HL-60 (cell line): ENCODE measurements around the gene FGD3.

Experiments
- DNase-seq, 2 experiments: peaks; one replicate each; pipeline ENCODE4 v3.0.0-alpha.2; 2010 to 2020; ENCODE audit warnings: low read depth in 1 of 2, low spot score in 1 of 2
- H3K27ac ChIP-seq: fragments of 250-450 bp; sonication (Bioruptor Pico); replicated peaks from 2 replicates; pipeline ENCODE4 v1.5.1; 2020; ENCODE audit warnings: mild to moderate bottlenecking, moderate library complexity
- H3K27me3 ChIP-seq: fragments of 250-450 bp; sonication (Bioruptor Pico); 2 replicates; pipeline ENCODE4 v1.5.1; 2021; ENCODE audit warnings: mild to moderate bottlenecking, moderate library complexity; ENCODE audit not compliant: insufficient read depth, poor library complexity, severe bottlenecking
- H3K4me3 ChIP-seq: replicated peaks from 2 replicates; pipeline ENCODE4 v1.5.1; 2011; ENCODE audit warnings: mild to moderate bottlenecking, control low read depth, low read length; ENCODE audit not compliant: insufficient read depth
- CTCF ChIP-seq: IDR thresholded peaks from one replicate; pipeline ENCODE4 v1.5.1; 2011; ENCODE audit warnings: low read length, control low read depth, inconsistent platforms; ENCODE audit not compliant: insufficient read depth
- GABPA ChIP-seq: IDR thresholded peaks from 2 replicates; pipeline ENCODE4 v1.6.1; 2012; ENCODE audit warnings: low read depth
- POLR2AphosphoS5 ChIP-seq: IDR thresholded peaks from 2 replicates; pipeline ENCODE4 v1.6.1; 2012; ENCODE audit warnings: low read depth
- REST ChIP-seq: IDR thresholded peaks from 2 replicates; pipeline ENCODE4 v1.6.1; 2012; ENCODE audit warnings: low read depth; ENCODE audit not compliant: insufficient replicate concordance
- SPI1 ChIP-seq: IDR thresholded peaks from 2 replicates; pipeline ENCODE4 v1.6.1; 2012; ENCODE audit warnings: low read depth, mild to moderate bottlenecking, borderline replicate concordance

FGD3 gene

GRCh38 chr9:92977279-92977678 lies 30.0 kb downstream of the FGD3 start:
- no peak for DNase-seq
- TF ChIP-seq CTCF, result no peak
- no peak for TF ChIP-seq SPI1
- no peak for TF ChIP-seq REST
- TF ChIP-seq POLR2AphosphoS5, result no peak
- no peak for TF ChIP-seq GABPA
- no peak overlapping the region for H3K27ac ChIP-seq
- no peak overlapping the region for H3K4me3 ChIP-seq
- H3K27me3 ChIP-seq, result no peaks in the 10 kb centered on the region

GRCh38 chr9:92978345-92978875 lies 31.1 kb downstream of the FGD3 start:
- Histone ChIP-seq H3K27me3 (no peaks in the 10 kb centered on the region), H3K4me3 (no peak overlapping the region), H3K27ac (no peak overlapping the region)
- no peak for DNase-seq
- TF ChIP-seq SPI1, result no peak
- no peak for TF ChIP-seq GABPA
- no peak for TF ChIP-seq REST
- no peak for TF ChIP-seq POLR2AphosphoS5
- TF ChIP-seq CTCF, result no peak

- Histone ChIP-seq H3K27me3 (no peaks in the 10 kb centered on the region), H3K4me3 (no peak overlapping the region), H3K27ac (no peak overlapping the region)
- no peak for DNase-seq
- no peak for TF ChIP-seq CTCF
- TF ChIP-seq SPI1, result no peak
- no peak for TF ChIP-seq GABPA
- no peak for TF ChIP-seq REST
- no peak for TF ChIP-seq POLR2AphosphoS5
These were observed 32.1 kb downstream of the FGD3 start for GRCh38 chr9:92979283-92980056.
